ENCODE data around the gene GET3. TPM values are rescaled to one million over a fixed set of nuclear protein-coding genes. Genes with fewer than 3 reads are reported as not detected.
A peak's percentile ranks its signal among the peaks of the same experiment; 100 is the strongest.

GET3 gene
- total RNA-seq, 1 donor from 2014 or later: 66.0 TPM

- peak; percentile 85 for DNase-seq (ENCODE audit: low spot score, unreplicated experiment)
- H3K9me3 Mint-ChIP-seq (ENCODE audit: low read depth): no peaks in the 10 kb centered on the region
- H3K27me3 Mint-ChIP-seq: peaks cover 18% of the 10 kb centered on the region
- H3K36me3 Mint-ChIP-seq (ENCODE audit: insufficient read depth): peaks cover 1% of the 10 kb centered on the region
- peaks cover 18% of the 10 kb centered on the region for H3K4me1 Mint-ChIP-seq (ENCODE audit: low read depth)
- TF ChIP-seq CTCF (IDR thresholded peaks at IDR 0.05; ENCODE audit: unreplicated experiment): peak; percentile 5
- H3K4me3 Mint-ChIP-seq (ENCODE audit: low read depth): peak overlapping the region; percentile 80
- H3K27ac Mint-ChIP-seq: peak overlapping the region; percentile 92
Observed at GRCh38 chr19:12793290-12794195, 56.2 kb downstream of the GET3 start.

GRCh38 chr19:12794196-12794941 lies 57.1 kb downstream of the GET3 start:
- no peak for DNase-seq (ENCODE audit: low spot score, unreplicated experiment)
- peaks cover 3% of the 10 kb centered on the region for H3K36me3 Mint-ChIP-seq (ENCODE audit: insufficient read depth)
- H3K27ac Mint-ChIP-seq: peak overlapping the region; percentile 55
- H3K4me3 Mint-ChIP-seq (ENCODE audit: low read depth): peak overlapping the region; percentile 58
- H3K4me1 Mint-ChIP-seq (ENCODE audit: low read depth): peaks cover 14% of the 10 kb centered on the region
- peaks cover 12% of the 10 kb centered on the region for H3K27me3 Mint-ChIP-seq
- no peak for TF ChIP-seq CTCF (IDR thresholded peaks at IDR 0.05; ENCODE audit: unreplicated experiment)
- no peaks in the 10 kb centered on the region for H3K9me3 Mint-ChIP-seq (ENCODE audit: low read depth)

GRCh38 chr19:12794971-12795381 lies 57.7 kb downstream of the GET3 start:
- DNase-seq (ENCODE audit: low spot score, unreplicated experiment): no peak
- Mint-ChIP-seq H3K9me3 (ENCODE audit: low read depth) (no peaks in the 10 kb centered on the region), H3K27me3 (peaks cover 11% of the 10 kb centered on the region), H3K27ac (no peak overlapping the region), H3K4me3 (ENCODE audit: low read depth) (no peak overlapping the region), H3K4me1 (ENCODE audit: low read depth) (peaks cover 15% of the 10 kb centered on the region), H3K36me3 (ENCODE audit: insufficient read depth) (peaks cover 6% of the 10 kb centered on the region)
- TF ChIP-seq CTCF (IDR thresholded peaks at IDR 0.05; ENCODE audit: unreplicated experiment): no peak

- Mint-ChIP-seq H3K4me3 (ENCODE audit: low read depth) (peak overlapping the region; percentile 4), H3K4me1 (ENCODE audit: low read depth) (peaks cover 14% of the 10 kb centered on the region), H3K36me3 (ENCODE audit: insufficient read depth) (peaks cover 6% of the 10 kb centered on the region), H3K27me3 (peaks cover 2% of the 10 kb centered on the region), H3K27ac (no peak overlapping the region), H3K9me3 (ENCODE audit: low read depth) (no peaks in the 10 kb centered on the region)
- DNase-seq (ENCODE audit: low spot score, unreplicated experiment): peak; percentile 63
- TF ChIP-seq CTCF (IDR thresholded peaks at IDR 0.05; ENCODE audit: unreplicated experiment): peak; percentile 91
Observed at GRCh38 chr19:12796146-12797071, 59.1 kb downstream of the GET3 start.
